Transverse colon (tissue), 3 donors: ENCODE data around the gene KCNAB2.

ENCODE experiments used
- POLR2A ChIP-seq: fragments of 450-650 bp; IDR thresholded peaks from one replicate; pipeline ENCODE4 v1.6.1; 2016; ENCODE audit warnings: antibody characterized with exemption, mild to moderate bottlenecking, moderate library complexity
- POLR2AphosphoS5 ChIP-seq, 3 donors: sonication (generic); formaldehyde crosslinking; IDR thresholded peaks; one replicate each; pipeline ENCODE4 v1.6.1; 2016; ENCODE audit warnings: antibody characterized with exemption in 3 of 3

DNA sequence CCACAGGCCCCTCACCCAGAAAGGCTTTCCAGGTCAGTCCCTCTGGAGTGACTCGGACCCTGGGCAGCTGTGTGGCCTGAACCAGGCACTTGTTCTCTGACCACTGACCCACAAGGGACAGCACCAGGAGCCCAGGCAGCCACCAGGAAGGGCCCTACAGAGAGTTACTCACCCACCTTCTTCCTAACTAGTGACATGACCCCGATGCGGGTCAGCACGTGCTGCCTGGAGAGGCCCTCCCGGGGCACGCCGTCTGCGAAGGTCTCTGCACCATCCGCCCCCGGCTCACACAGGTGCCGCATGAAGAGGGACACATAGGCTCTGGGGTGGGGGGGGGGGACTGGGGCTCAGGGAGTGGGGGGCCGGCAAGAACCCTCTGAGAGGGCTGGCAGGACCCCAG lies 78.7 kb downstream of the KCNAB2 start:
- no peak for TF ChIP-seq POLR2A
- no peak for TF ChIP-seq POLR2AphosphoS5 (IDR thresholded peaks at IDR 0.05)
